ENCODE results near the gene BTBD9.

DNA sequence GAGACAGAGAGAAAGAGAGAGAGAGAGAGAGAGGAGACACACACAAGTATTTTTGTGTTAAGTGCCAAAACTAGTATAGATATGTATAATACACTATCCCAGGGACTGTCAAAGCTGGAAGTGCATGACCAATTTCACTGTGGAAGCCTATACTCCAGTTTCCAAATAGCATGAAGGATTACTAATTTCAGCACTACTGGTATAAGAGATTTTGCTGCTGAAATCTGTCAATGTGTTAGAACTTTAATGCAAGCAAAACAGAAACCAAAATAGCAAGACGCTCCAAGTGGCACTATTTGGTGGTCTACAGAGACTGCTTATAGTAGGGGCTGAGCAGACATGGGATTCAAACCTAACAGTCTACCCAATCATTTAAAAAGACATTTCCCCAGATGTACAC is 284.8 kb downstream of the BTBD9 start:
- TF ChIP-seq, protein P1, sequence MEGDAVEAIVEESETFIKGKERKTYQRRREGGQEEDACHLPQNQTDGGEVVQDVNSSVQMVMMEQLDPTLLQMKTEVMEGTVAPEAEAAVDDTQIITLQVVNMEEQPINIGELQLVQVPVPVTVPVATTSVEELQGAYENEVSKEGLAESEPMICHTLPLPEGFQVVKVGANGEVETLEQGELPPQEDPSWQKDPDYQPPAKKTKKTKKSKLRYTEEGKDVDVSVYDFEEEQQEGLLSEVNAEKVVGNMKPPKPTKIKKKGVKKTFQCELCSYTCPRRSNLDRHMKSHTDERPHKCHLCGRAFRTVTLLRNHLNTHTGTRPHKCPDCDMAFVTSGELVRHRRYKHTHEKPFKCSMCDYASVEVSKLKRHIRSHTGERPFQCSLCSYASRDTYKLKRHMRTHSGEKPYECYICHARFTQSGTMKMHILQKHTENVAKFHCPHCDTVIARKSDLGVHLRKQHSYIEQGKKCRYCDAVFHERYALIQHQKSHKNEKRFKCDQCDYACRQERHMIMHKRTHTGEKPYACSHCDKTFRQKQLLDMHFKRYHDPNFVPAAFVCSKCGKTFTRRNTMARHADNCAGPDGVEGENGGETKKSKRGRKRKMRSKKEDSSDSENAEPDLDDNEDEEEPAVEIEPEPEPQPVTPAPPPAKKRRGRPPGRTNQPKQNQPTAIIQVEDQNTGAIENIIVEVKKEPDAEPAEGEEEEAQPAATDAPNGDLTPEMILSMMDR (conservative IDR thresholded peaks at IDR 0.05; ENCODE audit: low read depth, low read length): no peak
- TF ChIP-seq EZH2 (IDR thresholded peaks at IDR 0.05; ENCODE audit: low read length, unreplicated experiment) (no peak), EZH2phosphoT487 (IDR thresholded peaks at IDR 0.05; ENCODE audit: borderline replicate concordance, low read length) (no peak)

Data from PC-3 (cell line).